ENCODE measurements around the gene TMIGD1. TPM values are rescaled to one million over a fixed set of nuclear protein-coding genes. Genes with fewer than 3 reads are reported as not detected.

TMIGD1 gene
- total and polyA plus RNA-seq, 10 donors = not detected

DNA sequence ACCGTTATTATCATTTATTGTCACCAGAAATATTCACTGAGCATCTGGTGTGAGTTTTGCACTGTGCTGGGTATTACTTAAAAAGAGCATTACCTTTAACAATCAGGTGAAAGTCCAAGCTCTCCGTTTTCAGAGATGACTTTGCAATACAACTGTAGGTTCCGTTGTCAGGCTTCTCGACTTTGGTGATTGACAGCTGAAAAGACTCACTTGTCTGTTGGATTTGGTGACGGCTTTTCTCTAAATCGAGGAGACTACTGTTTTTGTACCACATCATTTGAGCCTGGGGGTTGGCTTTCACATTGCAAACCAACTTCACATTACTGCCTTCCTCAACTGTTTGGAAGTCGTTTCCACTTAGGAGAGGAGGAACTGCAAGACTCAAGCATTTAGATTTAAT, 9.1 kb downstream of the TMIGD1 start:
- no peak for DNase-seq
- peak overlapping the region in 1 of 8 donors; percentile 66 for H3K27ac ChIP-seq
- H3K9me3 ChIP-seq = no peaks in the 10 kb centered on the region
- TF ChIP-seq POLR2A (IDR thresholded peaks at IDR 0.05) = no peak
- TF ChIP-seq, protein P1, sequence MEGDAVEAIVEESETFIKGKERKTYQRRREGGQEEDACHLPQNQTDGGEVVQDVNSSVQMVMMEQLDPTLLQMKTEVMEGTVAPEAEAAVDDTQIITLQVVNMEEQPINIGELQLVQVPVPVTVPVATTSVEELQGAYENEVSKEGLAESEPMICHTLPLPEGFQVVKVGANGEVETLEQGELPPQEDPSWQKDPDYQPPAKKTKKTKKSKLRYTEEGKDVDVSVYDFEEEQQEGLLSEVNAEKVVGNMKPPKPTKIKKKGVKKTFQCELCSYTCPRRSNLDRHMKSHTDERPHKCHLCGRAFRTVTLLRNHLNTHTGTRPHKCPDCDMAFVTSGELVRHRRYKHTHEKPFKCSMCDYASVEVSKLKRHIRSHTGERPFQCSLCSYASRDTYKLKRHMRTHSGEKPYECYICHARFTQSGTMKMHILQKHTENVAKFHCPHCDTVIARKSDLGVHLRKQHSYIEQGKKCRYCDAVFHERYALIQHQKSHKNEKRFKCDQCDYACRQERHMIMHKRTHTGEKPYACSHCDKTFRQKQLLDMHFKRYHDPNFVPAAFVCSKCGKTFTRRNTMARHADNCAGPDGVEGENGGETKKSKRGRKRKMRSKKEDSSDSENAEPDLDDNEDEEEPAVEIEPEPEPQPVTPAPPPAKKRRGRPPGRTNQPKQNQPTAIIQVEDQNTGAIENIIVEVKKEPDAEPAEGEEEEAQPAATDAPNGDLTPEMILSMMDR (IDR thresholded peaks at IDR 0.05 in 8 of 11, conservative IDR thresholded peaks at IDR 0.05 in 3 of 11) = no peak
- no peak for TF ChIP-seq POLR2AphosphoS5 (IDR thresholded peaks at IDR 0.05)
- H3K27me3 ChIP-seq (replicated peaks in 1 of 7) = no peaks in the 10 kb centered on the region
- H3K36me3 ChIP-seq = no peaks in the 10 kb centered on the region
- WGBS, 5 donors = 70 to 80% (median 75%) methylated on average over 7 of the region's 7 CpGs
- intact Hi-C loops (cut with DNase I; ENCODE audit: low total_unique reads) = no loop called here
- H3K4me3 ChIP-seq = no peak overlapping the region
- peaks cover 0 to 19% (median 12%) of the 10 kb centered on the region in 6 donors for H3K4me1 ChIP-seq

DNA sequence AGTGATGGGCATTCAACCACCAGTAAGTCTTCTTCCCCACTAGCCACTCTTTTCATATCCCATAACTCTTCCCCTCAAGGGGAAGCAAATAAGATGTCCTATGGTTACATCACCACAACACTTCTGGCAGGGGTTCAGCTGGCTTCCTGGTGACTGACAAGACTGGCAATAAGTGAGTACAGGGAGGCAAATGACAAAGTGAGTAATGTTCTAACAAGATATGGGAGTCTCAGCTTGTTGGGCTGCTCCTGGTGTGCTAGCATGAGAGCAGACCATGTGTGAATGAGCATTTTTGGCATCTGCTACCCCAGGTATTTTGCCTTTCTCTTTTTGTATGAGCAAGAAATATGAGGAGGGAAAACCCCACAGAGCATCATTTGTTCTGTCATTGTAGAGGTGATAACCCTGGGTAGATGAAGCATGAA, 9.9 kb downstream of the TMIGD1 start:
- intact Hi-C loops (cut with DNase I; ENCODE audit: low total_unique reads) = no loop called here
- Histone ChIP-seq H3K9me3 (no peaks in the 10 kb centered on the region), H3K27me3 (replicated peaks in 1 of 7) (no peaks in the 10 kb centered on the region), H3K27ac (peak overlapping the region in 3 of 8 donors; percentile 8 to 66 (median 22)), H3K36me3 (no peaks in the 10 kb centered on the region), H3K4me1 (peaks cover 0 to 19% (median 12%) of the 10 kb centered on the region in 6 donors), H3K4me3 (no peak overlapping the region)
- no peak for DNase-seq
- TF ChIP-seq, protein P1 (IDR thresholded peaks at IDR 0.05 in 8 of 11, conservative IDR thresholded peaks at IDR 0.05 in 3 of 11) = no peak
- TF ChIP-seq POLR2A (IDR thresholded peaks at IDR 0.05) (no peak), POLR2AphosphoS5 (IDR thresholded peaks at IDR 0.05) (no peak)

DNA sequence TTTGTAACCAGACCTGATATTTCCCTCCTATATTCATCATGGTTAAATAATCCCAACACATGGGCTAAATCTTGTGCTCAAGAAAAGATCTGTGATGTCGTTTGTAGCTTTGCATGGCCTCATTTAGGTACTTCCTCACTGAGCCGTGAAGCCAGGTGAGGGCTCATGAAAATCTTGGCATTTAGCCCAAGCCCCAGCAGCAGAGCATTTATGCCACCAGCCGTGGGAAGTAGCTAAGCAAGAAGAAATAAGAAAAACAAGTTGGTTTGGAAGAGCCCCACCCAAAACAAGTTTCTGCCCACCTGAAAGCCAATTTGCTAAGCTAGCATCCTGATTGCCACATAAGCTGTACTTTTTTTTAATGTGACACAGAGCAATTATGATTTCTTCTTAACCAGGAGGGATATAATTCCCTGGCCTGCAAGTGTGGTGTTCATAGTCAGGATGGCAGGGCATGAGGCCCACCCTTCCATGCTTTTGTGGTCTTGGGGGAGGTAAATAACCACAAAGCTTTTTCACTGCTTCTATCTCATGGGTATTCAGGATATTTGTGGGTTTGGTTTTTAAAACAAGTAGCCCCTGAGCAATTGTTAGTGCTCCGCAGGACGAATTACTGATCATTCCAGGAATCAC, 10.5 kb downstream of the TMIGD1 start:
- DNase-seq = no peak
- H3K4me3 ChIP-seq = no peak overlapping the region
- H3K4me1 ChIP-seq = peaks cover 0 to 19% (median 12%) of the 10 kb centered on the region in 6 donors
- H3K27ac ChIP-seq = peak overlapping the region in 3 of 8 donors; percentile 8 to 66 (median 22)
- no peaks in the 10 kb centered on the region for H3K27me3 ChIP-seq (replicated peaks in 1 of 7)
- H3K9me3 ChIP-seq = no peaks in the 10 kb centered on the region
- TF ChIP-seq, protein P1 (IDR thresholded peaks at IDR 0.05 in 8 of 11, conservative IDR thresholded peaks at IDR 0.05 in 3 of 11) = no peak
- TF ChIP-seq POLR2A (IDR thresholded peaks at IDR 0.05) = no peak
- TF ChIP-seq POLR2AphosphoS5 (IDR thresholded peaks at IDR 0.05) = no peak
- intact Hi-C loops (cut with DNase I; ENCODE audit: low total_unique reads) = no loop called here
- 25 to 31% (median 26%) methylated on average over 5 of the region's 5 CpGs for WGBS, 5 donors
- no peaks in the 10 kb centered on the region for H3K36me3 ChIP-seq

DNA sequence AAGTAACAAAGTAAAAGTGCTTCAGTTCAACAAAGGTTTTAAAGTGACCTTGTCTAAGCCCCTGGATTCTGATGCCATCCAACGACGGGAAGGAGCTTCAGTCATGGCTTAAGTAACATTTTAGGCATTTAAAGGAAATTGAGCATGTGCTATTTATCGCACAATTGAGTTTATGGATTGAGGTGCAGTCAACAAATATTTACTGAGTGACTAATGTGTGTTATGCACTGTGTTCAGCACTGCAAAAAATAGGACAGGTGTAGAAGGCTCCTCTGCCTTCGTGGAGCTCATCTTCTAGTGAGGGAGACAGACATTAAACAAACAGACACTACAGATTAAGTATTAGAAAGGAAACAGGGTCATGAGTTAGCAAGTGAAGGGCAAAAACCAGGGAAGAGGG, 12.5 kb downstream of the TMIGD1 start:
- 75 to 92% (median 87%) methylated on average over 4 of the region's 4 CpGs for WGBS, 5 donors

More for the DNA sequence above, 12.5 kb downstream of the TMIGD1 start:
- no peak overlapping the region for H3K27ac ChIP-seq
- H3K4me3 ChIP-seq = no peak overlapping the region
- no peak for DNase-seq
- no peaks in the 10 kb centered on the region for H3K9me3 ChIP-seq
- H3K27me3 ChIP-seq (replicated peaks in 1 of 7) = no peaks in the 10 kb centered on the region
- no peak for TF ChIP-seq POLR2A (IDR thresholded peaks at IDR 0.05)
- TF ChIP-seq, protein P1 (IDR thresholded peaks at IDR 0.05 in 8 of 11, conservative IDR thresholded peaks at IDR 0.05 in 3 of 11) = no peak
- no peak for TF ChIP-seq POLR2AphosphoS5 (IDR thresholded peaks at IDR 0.05)
- peaks cover 0 to 19% (median 12%) of the 10 kb centered on the region in 6 donors for H3K4me1 ChIP-seq
- intact Hi-C loops (cut with DNase I; ENCODE audit: low total_unique reads) = no loop called here
- no peaks in the 10 kb centered on the region for H3K36me3 ChIP-seq
